OCI-LY7 (cell line): ENCODE results near the gene ADPRM. TPM values are rescaled to one million over a fixed set of nuclear protein-coding genes. Genes with fewer than 3 reads are reported as not detected.

Experiments
- BruUV-seq: library from RNA; stranded (reverse); fragments of 400-500 nt; replicated peaks from 2 replicates; lab custom pipeline; 2021; lab: Mats Ljungman, UMichigan
- CTCF ChIA-PET: fragments of 300-600 bp; sonication (Branson Sonifier 250); formaldehyde crosslinking; loops from one replicate; lab custom pipeline; 2022; ENCODE audit warnings: antibody characterized with exemption; ENCODE audit not compliant: unreplicated experiment; lab: Charles Lee
- POLR2A ChIA-PET: fragments of 300-600 bp; sonication (Branson Sonifier 250); formaldehyde crosslinking; loops from one replicate; lab custom pipeline; 2022; ENCODE audit warnings: antibody characterized with exemption; lab: Charles Lee
- DNase-seq: peaks from one replicate; pipeline ENCODE4 v3.0.0-alpha.2; 2015; ENCODE audit warnings: low spot score
- H2AFZ ChIP-seq: fragments of 200-600 bp; sonication (generic), shearing (Covaris generic); 2 replicates; pipeline ENCODE4 v1.6.1; 2014; ENCODE audit warnings: mild to moderate bottlenecking, antibody characterized with exemption, low read length, moderate library complexity
- H3K27ac ChIP-seq: fragments of 200-600 bp; sonication (generic); 2 replicates; pipeline ENCODE4 v1.5.1; 2014; ENCODE audit warnings: mixed run types, low read depth, mild to moderate bottlenecking, moderate library complexity, low read length, inconsistent platforms; ENCODE audit not compliant: poor library complexity, severe bottlenecking
- H3K36me3 ChIP-seq: fragments of 200-600 bp; sonication (generic); 2 replicates; pipeline ENCODE4 v1.6.1; 2014; ENCODE audit warnings: mild to moderate bottlenecking, antibody characterized with exemption, low read length, moderate library complexity, mixed read lengths; ENCODE audit not compliant: insufficient read depth
- H3K4me1 ChIP-seq: fragments of 200-600 bp; sonication (generic); 2 replicates; pipeline ENCODE4 v1.5.1; 2014; ENCODE audit warnings: mild to moderate bottlenecking, low read length; ENCODE audit not compliant: insufficient read depth, poor library complexity, severe bottlenecking
- H3K4me2 ChIP-seq: fragments of 200-600 bp; sonication (generic); 2 replicates; pipeline ENCODE4 v1.6.1; 2014; ENCODE audit warnings: mild to moderate bottlenecking, low read length
- H3K4me3 ChIP-seq: fragments of 200-600 bp; sonication (generic); 2 replicates; pipeline ENCODE4 v1.5.1; 2014; ENCODE audit warnings: mild to moderate bottlenecking, low read depth, low read length; ENCODE audit not compliant: poor library complexity, severe bottlenecking
- H3K79me2 ChIP-seq: fragments of 200-600 bp; sonication (generic); 2 replicates; pipeline ENCODE4 v1.6.1; 2016; ENCODE audit warnings: low read depth, mild to moderate bottlenecking, low read length, moderate library complexity, mixed read lengths; ENCODE audit not compliant: insufficient read depth
- H3K9me2 ChIP-seq: fragments of 200-600 bp; sonication (generic); 2 replicates; pipeline ENCODE4 v1.6.1; 2016; ENCODE audit warnings: mild to moderate bottlenecking, low read length, mixed read lengths; ENCODE audit not compliant: insufficient read depth
- H3K9me3 ChIP-seq: fragments of 200-600 bp; sonication (generic); 2 replicates; pipeline ENCODE4 v1.6.1; 2014; ENCODE audit warnings: mild to moderate bottlenecking, mixed run types, low read length, mixed read lengths
- H4K20me1 ChIP-seq: fragments of 200-600 bp; sonication (generic); 2 replicates; pipeline ENCODE4 v1.6.1; 2014; ENCODE audit warnings: mild to moderate bottlenecking, antibody characterized with exemption, low read length, moderate library complexity, mixed read lengths; ENCODE audit not compliant: insufficient read depth
- EZH2phosphoT487 ChIP-seq: fragments of 200-600 bp; sonication (generic); IDR thresholded peaks from 2 replicates; pipeline ENCODE4 v1.6.1; 2018; ENCODE audit warnings: low read depth, borderline replicate concordance, mild to moderate bottlenecking, mixed run types, antibody characterized with exemption, low read length, moderate library complexity, mixed read lengths
- intact Hi-C: fragments of 100-400 bp; cut with micrococcal nuclease; formaldehyde crosslinking; loops from one replicate; pipeline ENCODE4 v1.10.0; 2022; ENCODE audit not compliant: unreplicated experiment
- total RNA-seq, 2 experiments: library from RNA; depleted of rRNA in 1 of 2; stranded (reverse); fragments of >200 nt in 1 of 2; shearing (Covaris generic) in 1 of 2; gene quantifications; 2 replicates each; pipeline ENCODE4 v1.2.3, GENCODE V29; 2014 to 2022
- TF ChIP-seq, protein P1 (sequence below): fragments of 200-600 bp; sonication (generic); conservative IDR thresholded peaks from 2 replicates; pipeline ENCODE4 v1.5.1; 2014; ENCODE audit warnings: mild to moderate bottlenecking, antibody characterized with exemption, low read length, moderate library complexity, mixed read lengths

ADPRM gene
- total RNA-seq, 2 experiments from 2014 or later = 5.5 to 7.0 TPM

DNA sequence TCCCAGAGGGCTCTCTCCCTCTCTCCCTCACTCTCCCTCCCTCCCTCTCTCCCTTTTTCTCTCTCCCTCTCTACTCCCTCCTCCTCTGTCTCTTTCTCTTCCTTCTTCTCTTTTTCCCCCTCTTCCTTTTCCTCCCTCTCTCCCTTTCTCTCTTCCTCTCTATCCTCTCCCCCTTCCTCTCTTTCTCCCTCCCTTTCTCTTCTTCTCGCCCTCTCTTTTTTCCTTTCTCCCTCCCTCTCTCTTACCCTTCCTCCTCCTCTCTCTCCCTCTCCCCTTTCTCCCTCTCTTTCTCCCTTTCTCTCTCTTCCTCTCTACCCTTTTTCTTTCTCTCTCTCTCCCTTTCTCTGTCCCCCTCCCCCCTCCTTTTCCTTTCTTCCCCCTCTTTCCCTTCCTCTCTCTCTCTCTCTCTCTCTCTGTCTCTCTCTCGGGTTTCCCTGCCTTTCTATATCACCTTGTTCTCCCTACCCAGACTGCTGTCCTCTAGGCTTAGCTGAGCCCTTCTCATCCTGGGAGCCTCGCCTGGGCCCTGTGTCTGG lies 58.3 kb downstream of the ADPRM start:
- TF ChIP-seq, protein P1, sequence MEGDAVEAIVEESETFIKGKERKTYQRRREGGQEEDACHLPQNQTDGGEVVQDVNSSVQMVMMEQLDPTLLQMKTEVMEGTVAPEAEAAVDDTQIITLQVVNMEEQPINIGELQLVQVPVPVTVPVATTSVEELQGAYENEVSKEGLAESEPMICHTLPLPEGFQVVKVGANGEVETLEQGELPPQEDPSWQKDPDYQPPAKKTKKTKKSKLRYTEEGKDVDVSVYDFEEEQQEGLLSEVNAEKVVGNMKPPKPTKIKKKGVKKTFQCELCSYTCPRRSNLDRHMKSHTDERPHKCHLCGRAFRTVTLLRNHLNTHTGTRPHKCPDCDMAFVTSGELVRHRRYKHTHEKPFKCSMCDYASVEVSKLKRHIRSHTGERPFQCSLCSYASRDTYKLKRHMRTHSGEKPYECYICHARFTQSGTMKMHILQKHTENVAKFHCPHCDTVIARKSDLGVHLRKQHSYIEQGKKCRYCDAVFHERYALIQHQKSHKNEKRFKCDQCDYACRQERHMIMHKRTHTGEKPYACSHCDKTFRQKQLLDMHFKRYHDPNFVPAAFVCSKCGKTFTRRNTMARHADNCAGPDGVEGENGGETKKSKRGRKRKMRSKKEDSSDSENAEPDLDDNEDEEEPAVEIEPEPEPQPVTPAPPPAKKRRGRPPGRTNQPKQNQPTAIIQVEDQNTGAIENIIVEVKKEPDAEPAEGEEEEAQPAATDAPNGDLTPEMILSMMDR = no peak
- TF ChIP-seq EZH2phosphoT487 = no peak
- intact Hi-C loops = no loop called here
- CTCF ChIA-PET = no interaction called here

DNA sequence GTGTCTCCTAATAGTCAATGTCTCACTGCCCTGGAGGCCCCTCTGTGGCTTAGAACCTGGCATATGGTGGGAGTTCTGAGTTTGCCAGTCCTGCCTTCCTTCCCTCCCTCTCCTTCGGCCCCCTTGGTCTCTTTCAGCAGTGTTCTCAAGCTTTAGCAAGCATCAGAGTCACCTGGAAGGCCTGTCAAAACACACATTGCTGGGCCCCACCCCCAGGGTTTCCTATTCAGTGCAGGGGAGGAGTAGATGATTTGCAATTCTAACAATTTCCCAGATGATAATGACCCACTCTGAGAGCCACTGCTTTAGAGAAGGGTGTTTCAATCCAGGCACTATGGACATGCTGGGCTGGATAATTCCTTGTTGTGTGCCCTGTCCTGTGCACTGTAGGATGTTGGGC lies 58.8 kb downstream of the ADPRM start:
- Histone ChIP-seq H3K79me2 (no peaks in the 10 kb centered on the region), H3K27ac (no peak overlapping the region), H3K4me1 (no peaks in the 10 kb centered on the region), H3K4me3 (no peak overlapping the region), H2AFZ (no peak overlapping the region), H3K9me2 (no peaks in the 10 kb centered on the region), H4K20me1 (no peaks in the 10 kb centered on the region), H3K9me3 (no peaks in the 10 kb centered on the region), H3K4me2 (no peak overlapping the region), H3K36me3 (no peaks in the 10 kb centered on the region)
- no TSS peak for BruUV-seq
- no peak for DNase-seq
- TF ChIP-seq EZH2phosphoT487 = no peak
- TF ChIP-seq, protein P1 = no peak
- ChIA-PET POLR2A (no interaction called here), CTCF (no interaction called here)
- intact Hi-C loops = no loop called here

More for the DNA sequence above, 58.3 kb downstream of the ADPRM start:
- BruUV-seq = no TSS peak
- H3K4me2 ChIP-seq = no peak overlapping the region
- H3K4me3 ChIP-seq = no peak overlapping the region
- no peak for DNase-seq
- H3K79me2 ChIP-seq = no peaks in the 10 kb centered on the region
- no peaks in the 10 kb centered on the region for H3K4me1 ChIP-seq
- no peaks in the 10 kb centered on the region for H3K36me3 ChIP-seq
- H3K9me2 ChIP-seq = no peaks in the 10 kb centered on the region
- POLR2A ChIA-PET = no interaction called here
- no peaks in the 10 kb centered on the region for H4K20me1 ChIP-seq
- H3K27ac ChIP-seq = no peak overlapping the region
- H2AFZ ChIP-seq = no peak overlapping the region
- H3K9me3 ChIP-seq = no peaks in the 10 kb centered on the region

DNA sequence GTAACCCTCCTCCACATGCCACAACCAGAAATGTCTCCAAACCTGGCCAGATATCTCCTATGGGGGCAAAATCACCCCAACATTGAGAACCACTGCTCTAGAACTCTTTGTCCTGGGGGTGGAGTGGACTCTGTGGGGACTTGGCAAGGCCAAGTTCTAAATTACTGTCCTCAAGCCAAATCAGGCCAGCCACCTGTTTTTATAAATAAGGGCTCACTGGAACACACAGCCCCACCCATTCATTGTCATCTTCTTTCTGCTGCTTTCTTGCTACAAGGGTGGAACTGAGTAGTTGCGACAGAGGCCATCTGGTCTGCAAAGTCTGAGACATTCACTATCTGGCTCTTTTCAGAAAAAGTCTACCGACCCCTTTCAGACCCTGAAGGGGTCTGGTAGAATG lies 59.2 kb downstream of the ADPRM start:
- no peak for DNase-seq
- BruUV-seq = no TSS peak
- H4K20me1 ChIP-seq = no peaks in the 10 kb centered on the region
- intact Hi-C loops = no loop called here
- H3K4me3 ChIP-seq = no peak overlapping the region
- TF ChIP-seq, protein P1 = no peak
- no peak overlapping the region for H2AFZ ChIP-seq
- H3K9me3 ChIP-seq = no peaks in the 10 kb centered on the region
- H3K4me2 ChIP-seq = no peak overlapping the region
- POLR2A ChIA-PET = no interaction called here
- no peaks in the 10 kb centered on the region for H3K4me1 ChIP-seq
- CTCF ChIA-PET = no interaction called here
- H3K27ac ChIP-seq = no peak overlapping the region
- no peaks in the 10 kb centered on the region for H3K36me3 ChIP-seq
- H3K79me2 ChIP-seq = no peaks in the 10 kb centered on the region
- no peaks in the 10 kb centered on the region for H3K9me2 ChIP-seq
